Calu3 (cell line): ENCODE measurements around the gene PCDHA10. TPM values are rescaled to one million over a fixed set of nuclear protein-coding genes. Genes with fewer than 3 reads are reported as not detected.

Experiments
- BruUV-seq: library from RNA; stranded (reverse); fragments of 400-500 nt; replicated peaks from 2 replicates; lab custom pipeline; 2021; lab: Mats Ljungman, UMichigan
- CTCF ChIA-PET: fragments of 300-600 bp; sonication (Branson Sonifier 250); formaldehyde crosslinking; loops from one replicate; lab custom pipeline; 2022; ENCODE audit warnings: antibody characterized with exemption; lab: Charles Lee
- DNase-seq: peaks from one replicate; pipeline ENCODE4 v3.0.0; 2022
- H3K27ac Mint-ChIP-seq: one replicate; pipeline ENCODE4 v1.8.0; 2022; ENCODE audit warnings: mixed read lengths; ENCODE audit not compliant: unreplicated experiment
- H3K27me3 Mint-ChIP-seq: one replicate; pipeline ENCODE4 v1.8.0; 2022; ENCODE audit warnings: mixed read lengths; ENCODE audit not compliant: unreplicated experiment
- H3K36me3 Mint-ChIP-seq: one replicate; pipeline ENCODE4 v1.8.0; 2022; ENCODE audit warnings: mild to moderate bottlenecking, moderate library complexity, mixed read lengths; ENCODE audit not compliant: insufficient read depth, unreplicated experiment
- H3K4me1 Mint-ChIP-seq: one replicate; pipeline ENCODE4 v1.8.0; 2022; ENCODE audit warnings: mild to moderate bottlenecking, low read depth, mixed read lengths; ENCODE audit not compliant: unreplicated experiment
- H3K4me3 Mint-ChIP-seq: one replicate; pipeline ENCODE4 v1.8.0; 2022; ENCODE audit warnings: mild to moderate bottlenecking, low read depth, moderate library complexity, mixed read lengths; ENCODE audit not compliant: unreplicated experiment
- H3K9me3 Mint-ChIP-seq: one replicate; pipeline ENCODE4 v1.8.0; 2022; ENCODE audit warnings: low read depth, mixed read lengths; ENCODE audit not compliant: unreplicated experiment
- intact Hi-C: fragments of 100-400 bp; cut with micrococcal nuclease; formaldehyde crosslinking; loops from one replicate; pipeline ENCODE4 v1.10.0; 2022; ENCODE audit not compliant: unreplicated experiment
- total RNA-seq: library from RNA; stranded (reverse); gene quantifications from 2 replicates; pipeline ENCODE4 v1.2.3, GENCODE V29; 2022
- TF ChIP-seq, protein P1 (sequence below): fragments of 200-600 bp; IDR thresholded peaks from one replicate; pipeline ENCODE4 v1.8.0; 2022; ENCODE audit warnings: antibody characterized with exemption; ENCODE audit not compliant: unreplicated experiment

The PCDHA10 gene
- total RNA-seq, 1 experiment from 2014 or later, result 0.78 TPM

DNA sequence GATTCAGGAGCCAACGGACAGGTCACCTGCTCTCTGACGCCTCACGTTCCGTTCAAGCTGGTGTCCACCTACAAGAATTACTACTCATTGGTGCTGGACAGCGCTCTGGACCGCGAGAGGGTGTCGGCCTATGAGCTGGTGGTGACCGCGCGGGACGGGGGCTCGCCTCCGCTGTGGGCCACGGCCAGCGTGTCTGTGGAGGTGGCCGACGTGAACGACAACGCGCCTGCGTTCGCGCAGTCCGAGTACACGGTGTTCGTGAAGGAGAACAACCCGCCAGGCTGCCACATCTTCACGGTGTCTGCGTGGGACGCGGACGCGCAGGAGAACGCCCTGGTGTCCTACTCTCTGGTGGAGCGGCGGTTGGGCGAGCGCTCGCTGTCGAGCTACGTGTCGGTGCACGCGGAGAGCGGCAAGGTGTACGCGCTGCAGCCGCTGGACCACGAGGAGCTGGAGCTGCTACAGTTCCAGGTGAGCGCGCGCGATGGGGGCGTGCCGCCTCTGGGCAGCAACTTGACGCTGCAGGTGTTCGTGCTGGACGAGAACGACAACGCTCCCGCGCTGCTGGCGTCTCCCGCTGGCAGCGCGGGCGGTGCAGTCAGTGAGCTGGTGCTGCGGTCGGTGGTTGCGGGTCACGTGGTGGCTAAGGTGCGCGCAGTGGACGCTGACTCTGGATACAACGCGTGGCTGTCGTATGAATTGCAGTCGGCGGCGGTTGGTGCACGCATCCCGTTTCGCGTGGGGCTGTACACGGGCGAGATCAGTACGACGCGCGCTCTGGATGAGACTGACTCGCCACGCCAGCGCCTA is 1.7 kb downstream of the PCDHA10 start:
- Mint-ChIP-seq H3K27me3 (no peaks in the 10 kb centered on the region), H3K4me1 (no peaks in the 10 kb centered on the region), H3K27ac (no peak overlapping the region), H3K4me3 (no peak overlapping the region), H3K9me3 (peaks cover 5% of the 10 kb centered on the region), H3K36me3 (peaks cover 4% of the 10 kb centered on the region)
- no peak for DNase-seq
- TF ChIP-seq, protein P1, sequence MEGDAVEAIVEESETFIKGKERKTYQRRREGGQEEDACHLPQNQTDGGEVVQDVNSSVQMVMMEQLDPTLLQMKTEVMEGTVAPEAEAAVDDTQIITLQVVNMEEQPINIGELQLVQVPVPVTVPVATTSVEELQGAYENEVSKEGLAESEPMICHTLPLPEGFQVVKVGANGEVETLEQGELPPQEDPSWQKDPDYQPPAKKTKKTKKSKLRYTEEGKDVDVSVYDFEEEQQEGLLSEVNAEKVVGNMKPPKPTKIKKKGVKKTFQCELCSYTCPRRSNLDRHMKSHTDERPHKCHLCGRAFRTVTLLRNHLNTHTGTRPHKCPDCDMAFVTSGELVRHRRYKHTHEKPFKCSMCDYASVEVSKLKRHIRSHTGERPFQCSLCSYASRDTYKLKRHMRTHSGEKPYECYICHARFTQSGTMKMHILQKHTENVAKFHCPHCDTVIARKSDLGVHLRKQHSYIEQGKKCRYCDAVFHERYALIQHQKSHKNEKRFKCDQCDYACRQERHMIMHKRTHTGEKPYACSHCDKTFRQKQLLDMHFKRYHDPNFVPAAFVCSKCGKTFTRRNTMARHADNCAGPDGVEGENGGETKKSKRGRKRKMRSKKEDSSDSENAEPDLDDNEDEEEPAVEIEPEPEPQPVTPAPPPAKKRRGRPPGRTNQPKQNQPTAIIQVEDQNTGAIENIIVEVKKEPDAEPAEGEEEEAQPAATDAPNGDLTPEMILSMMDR, result no peak
- intact Hi-C loops, result no loop called here
- BruUV-seq, result no TSS peak
- CTCF ChIA-PET, result no interaction called here

GRCh38 chr5:140857987-140858240 is 2.2 kb downstream of the PCDHA10 start:
- no peak overlapping the region for H3K27ac Mint-ChIP-seq
- intact Hi-C loops, result no loop called here
- TF ChIP-seq, protein P1, result no peak
- H3K4me3 Mint-ChIP-seq, result no peak overlapping the region
- H3K27me3 Mint-ChIP-seq, result no peaks in the 10 kb centered on the region
- no TSS peak for BruUV-seq
- H3K36me3 Mint-ChIP-seq, result peaks cover 2% of the 10 kb centered on the region
- peaks cover 5% of the 10 kb centered on the region for H3K9me3 Mint-ChIP-seq
- no peaks in the 10 kb centered on the region for H3K4me1 Mint-ChIP-seq
- CTCF ChIA-PET, result no interaction called here
- DNase-seq, result no peak

DNA sequence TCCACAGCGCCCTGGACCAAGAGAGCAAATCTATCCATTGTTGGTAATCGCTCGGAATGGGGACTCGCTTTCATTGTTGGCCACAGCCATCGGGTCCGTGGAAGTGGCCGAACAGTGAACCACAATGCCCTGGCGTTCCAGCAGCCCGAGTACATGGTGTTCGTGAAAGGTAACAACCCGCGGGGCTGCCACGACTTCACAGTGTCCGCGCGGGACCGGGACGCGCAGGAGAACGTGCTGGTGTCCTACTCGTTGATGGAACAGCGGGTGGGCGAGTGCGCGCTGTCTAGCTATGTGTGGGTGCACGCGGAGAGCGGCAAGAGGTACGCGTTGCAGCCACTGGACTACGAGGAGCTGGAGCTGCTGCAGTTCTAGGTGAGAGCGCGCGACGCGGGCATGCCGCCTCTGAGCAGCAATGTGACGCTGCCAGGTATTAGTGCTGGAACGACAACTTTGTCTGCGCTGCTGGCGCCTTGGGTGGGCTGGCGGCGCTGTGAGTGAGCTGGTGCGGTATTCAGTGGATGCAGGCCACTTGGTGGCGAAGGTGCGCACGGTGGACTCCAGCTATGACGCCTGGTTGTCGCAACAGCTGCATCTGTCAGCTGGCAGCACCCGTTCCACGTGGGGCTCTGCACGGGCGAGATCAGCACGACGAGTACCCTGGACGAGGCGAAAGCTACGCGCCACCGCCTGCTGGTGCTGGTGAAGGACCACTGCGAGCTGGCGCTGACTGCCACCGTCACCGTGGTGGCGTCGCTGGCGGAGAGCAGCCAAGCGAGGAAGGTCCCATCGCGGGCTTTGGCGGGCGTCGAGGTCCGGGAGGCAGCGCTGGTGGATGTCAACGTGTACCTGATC is 7.0 kb downstream of the PCDHA10 start:
- no TSS peak for BruUV-seq
- TF ChIP-seq, protein P1, result no peak
- Mint-ChIP-seq H3K27me3 (no peaks in the 10 kb centered on the region), H3K27ac (no peak overlapping the region), H3K36me3 (no peaks in the 10 kb centered on the region), H3K4me3 (no peak overlapping the region), H3K9me3 (peaks cover 4% of the 10 kb centered on the region), H3K4me1 (no peaks in the 10 kb centered on the region)
- CTCF ChIA-PET, result interaction anchor here (0.5 kb wide), 1 partner anchor 698 kb away, joined by 3 read pairs; no protein-coding TSS in a partner anchor
- intact Hi-C loops, result no loop called here
- DNase-seq, result no peak

DNA sequence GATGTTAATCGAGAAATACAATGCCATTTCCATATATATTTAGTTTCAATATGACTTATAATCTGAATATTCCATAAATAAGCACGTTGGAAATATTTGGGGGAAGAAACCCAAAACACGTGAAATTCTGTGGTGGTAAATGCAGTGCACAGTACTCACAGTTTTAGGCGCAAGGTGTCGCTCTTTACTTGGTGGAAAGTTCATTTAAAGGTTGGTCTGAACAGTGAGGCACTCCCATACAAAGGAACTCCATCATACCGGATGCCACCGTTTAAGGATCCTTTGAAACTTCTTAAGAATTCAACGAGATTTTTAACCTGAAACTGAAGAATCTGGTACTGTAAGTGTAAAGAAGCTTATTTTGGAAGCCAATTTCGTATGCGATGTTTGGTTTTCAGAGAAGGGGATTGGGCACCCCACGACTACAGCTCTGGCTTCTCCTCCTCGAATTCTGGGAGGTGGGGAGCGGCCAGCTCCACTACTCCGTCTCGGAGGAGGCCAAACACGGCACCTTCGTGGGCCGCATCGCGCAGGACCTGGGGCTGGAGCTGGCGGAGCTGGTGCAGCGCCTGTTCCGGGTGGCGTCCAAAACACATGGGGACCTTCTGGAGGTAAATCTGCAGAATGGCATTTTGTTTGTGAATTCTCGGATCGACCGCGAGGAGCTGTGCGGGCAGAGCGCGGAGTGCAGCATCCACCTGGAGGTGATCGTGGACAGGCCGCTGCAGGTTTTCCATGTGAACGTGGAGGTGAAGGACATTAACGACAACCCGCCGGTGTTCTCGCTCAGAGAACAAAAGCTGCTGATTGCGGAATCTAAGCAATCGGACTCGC is 13.2 kb downstream of the PCDHA10 start, which contains the start of gene PCDHA11:
PCDHA11 (plus strand) TSS at position 237 of the 834 bp plus-strand sequence; CDS start at position 384, 147 bp downstream.
- no TSS peak for BruUV-seq
- TF ChIP-seq, protein P1, result no peak
- H3K4me1 Mint-ChIP-seq, result no peaks in the 10 kb centered on the region
- H3K4me3 Mint-ChIP-seq, result no peak within 1 kb of the TSS
- peak; percentile 20 for DNase-seq
- CTCF ChIA-PET, result interaction anchor here (0.5 kb wide), 1 partner anchor 1404 kb away, joined by 4 read pairs; no protein-coding TSS in a partner anchor
- H3K27me3 Mint-ChIP-seq, result no peaks in the 10 kb centered on the region
- H3K36me3 Mint-ChIP-seq, result no peaks in the 10 kb centered on the region
- peaks cover 6% of the 10 kb centered on the region for H3K9me3 Mint-ChIP-seq
- no peak within 1 kb of the TSS for H3K27ac Mint-ChIP-seq
- intact Hi-C loops, result loop anchor here (1.0 kb wide), 1 partner anchor 172 kb away; no protein-coding TSS in a partner anchor
